ENCODE data around the gene BIRC6. TPM values are rescaled to one million over a fixed set of nuclear protein-coding genes. Genes with fewer than 3 reads are reported as not detected.

The BIRC6 gene
- total RNA-seq, 1 experiment from 2014 or later, result 63.1 TPM

DNA sequence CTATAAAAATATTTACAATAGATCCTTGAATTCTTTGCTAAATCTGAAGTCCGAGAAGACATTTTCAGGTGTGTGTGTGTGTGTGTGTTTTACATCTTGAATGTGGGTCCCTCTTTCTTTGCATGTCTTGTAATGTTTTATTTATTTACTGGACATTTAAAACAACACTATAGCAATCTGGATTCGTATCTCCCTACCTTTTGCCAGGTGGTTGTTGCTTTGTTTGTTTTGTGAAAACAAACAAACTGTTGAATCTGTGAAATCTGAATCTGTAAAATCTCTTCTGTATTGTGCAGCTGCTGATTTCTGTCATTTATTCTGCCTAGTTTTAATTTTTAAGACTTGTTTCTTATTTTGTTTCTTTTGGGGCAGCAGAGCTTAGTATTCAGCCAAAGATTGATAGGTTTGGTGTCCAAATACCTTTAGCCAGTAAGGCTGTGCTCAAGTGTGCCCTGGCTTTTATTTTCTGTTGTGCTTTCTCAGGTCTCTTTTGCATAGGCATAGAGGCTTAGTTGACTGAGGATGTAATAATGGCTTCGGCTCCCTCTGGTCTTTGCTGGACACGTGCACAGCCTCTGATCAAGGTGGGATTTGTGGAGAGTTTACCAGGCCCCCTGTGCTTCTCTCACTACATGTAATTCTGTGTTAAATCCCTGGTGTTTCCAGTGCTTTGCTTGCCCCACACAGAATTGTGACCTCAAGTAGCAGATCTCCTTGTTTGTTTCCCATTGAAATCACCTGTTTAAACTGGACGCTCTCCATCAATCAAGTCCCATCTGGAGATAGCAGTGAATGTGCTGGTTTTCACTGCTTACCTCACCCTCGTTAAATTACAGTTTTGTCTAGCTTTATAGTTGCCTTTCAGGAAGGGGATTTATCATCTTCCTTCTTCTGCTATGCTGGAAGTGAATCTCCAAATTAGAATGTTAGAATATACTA lies 71.1 kb downstream of the BIRC6 start:
- no peaks in the 10 kb centered on the region for H3K27me3 Mint-ChIP-seq (ENCODE audit: low read depth)
- ChIA-PET CTCF (no interaction called here), POLR2A (interaction anchor here (0.6 kb wide), 1 partner anchor 229 kb away, joined by 5 read pairs; no protein-coding TSS in a partner anchor)
- H3K36me3 Mint-ChIP-seq, result peaks cover 7% of the 10 kb centered on the region
- H3K9me3 Mint-ChIP-seq, result no peaks in the 10 kb centered on the region
- H3K4me3 Mint-ChIP-seq, result no peak overlapping the region
- peaks cover 14% of the 10 kb centered on the region for H3K4me1 Mint-ChIP-seq
- TF ChIP-seq CREB1 (CRISPR knock-in tag; IDR thresholded peaks at IDR 0.05), result no peak
- TF ChIP-seq, protein P1, sequence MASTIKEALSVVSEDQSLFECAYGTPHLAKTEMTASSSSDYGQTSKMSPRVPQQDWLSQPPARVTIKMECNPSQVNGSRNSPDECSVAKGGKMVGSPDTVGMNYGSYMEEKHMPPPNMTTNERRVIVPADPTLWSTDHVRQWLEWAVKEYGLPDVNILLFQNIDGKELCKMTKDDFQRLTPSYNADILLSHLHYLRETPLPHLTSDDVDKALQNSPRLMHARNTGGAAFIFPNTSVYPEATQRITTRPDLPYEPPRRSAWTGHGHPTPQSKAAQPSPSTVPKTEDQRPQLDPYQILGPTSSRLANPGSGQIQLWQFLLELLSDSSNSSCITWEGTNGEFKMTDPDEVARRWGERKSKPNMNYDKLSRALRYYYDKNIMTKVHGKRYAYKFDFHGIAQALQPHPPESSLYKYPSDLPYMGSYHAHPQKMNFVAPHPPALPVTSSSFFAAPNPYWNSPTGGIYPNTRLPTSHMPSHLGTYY (CRISPR knock-in tag; IDR thresholded peaks at IDR 0.05), result no peak
- no peak for TF ChIP-seq ZNF219 (CRISPR knock-in tag; IDR thresholded peaks at IDR 0.05; ENCODE audit: borderline replicate concordance)
- TF ChIP-seq NR2C2 (CRISPR knock-in tag; IDR thresholded peaks at IDR 0.05), result no peak
- TF ChIP-seq ZNF416 (CRISPR knock-in tag; IDR thresholded peaks at IDR 0.05), result no peak
- TF ChIP-seq, protein P2, sequence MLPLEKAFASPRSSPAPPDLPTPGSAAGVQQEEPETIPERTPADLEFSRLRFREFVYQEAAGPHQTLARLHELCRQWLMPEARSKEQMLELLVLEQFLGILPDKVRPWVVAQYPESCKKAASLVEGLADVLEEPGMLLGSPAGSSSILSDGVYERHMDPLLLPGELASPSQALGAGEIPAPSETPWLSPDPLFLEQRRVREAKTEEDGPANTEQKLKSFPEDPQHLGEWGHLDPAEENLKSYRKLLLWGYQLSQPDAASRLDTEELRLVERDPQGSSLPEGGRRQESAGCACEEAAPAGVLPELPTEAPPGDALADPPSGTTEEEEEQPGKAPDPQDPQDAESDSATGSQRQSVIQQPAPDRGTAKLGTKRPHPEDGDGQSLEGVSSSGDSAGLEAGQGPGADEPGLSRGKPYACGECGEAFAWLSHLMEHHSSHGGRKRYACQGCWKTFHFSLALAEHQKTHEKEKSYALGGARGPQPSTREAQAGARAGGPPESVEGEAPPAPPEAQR (CRISPR knock-in tag; IDR thresholded peaks at IDR 0.05), result no peak
- no peak for TF ChIP-seq IRF2 (CRISPR knock-in tag; IDR thresholded peaks at IDR 0.05; ENCODE audit: borderline replicate concordance, low read depth)
- TF ChIP-seq TEAD1 (CRISPR knock-in tag; IDR thresholded peaks at IDR 0.05), result no peak
- TF ChIP-seq PRDM15 (CRISPR knock-in tag; IDR thresholded peaks at IDR 0.05), result no peak
- TF ChIP-seq, protein P3, sequence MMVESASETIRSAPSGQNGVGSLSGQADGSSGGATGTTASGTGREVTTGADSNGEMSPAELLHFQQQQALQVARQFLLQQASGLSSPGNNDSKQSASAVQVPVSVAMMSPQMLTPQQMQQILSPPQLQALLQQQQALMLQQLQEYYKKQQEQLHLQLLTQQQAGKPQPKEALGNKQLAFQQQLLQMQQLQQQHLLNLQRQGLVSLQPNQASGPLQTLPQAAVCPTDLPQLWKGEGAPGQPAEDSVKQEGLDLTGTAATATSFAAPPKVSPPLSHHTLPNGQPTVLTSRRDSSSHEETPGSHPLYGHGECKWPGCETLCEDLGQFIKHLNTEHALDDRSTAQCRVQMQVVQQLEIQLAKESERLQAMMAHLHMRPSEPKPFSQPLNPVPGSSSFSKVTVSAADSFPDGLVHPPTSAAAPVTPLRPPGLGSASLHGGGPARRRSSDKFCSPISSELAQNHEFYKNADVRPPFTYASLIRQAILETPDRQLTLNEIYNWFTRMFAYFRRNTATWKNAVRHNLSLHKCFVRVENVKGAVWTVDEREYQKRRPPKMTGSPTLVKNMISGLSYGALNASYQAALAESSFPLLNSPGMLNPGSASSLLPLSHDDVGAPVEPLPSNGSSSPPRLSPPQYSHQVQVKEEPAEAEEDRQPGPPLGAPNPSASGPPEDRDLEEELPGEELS (CRISPR knock-in tag; IDR thresholded peaks at IDR 0.05), result no peak
- TF ChIP-seq CBFB (CRISPR knock-in tag; IDR thresholded peaks at IDR 0.05; ENCODE audit: low read depth), result no peak
- no peak for TF ChIP-seq ZBTB21 (CRISPR knock-in tag; IDR thresholded peaks at IDR 0.05; ENCODE audit: borderline replicate concordance)
- no peak for TF ChIP-seq USF2 (CRISPR knock-in tag; IDR thresholded peaks at IDR 0.05)
- DNase-seq (ENCODE audit: low spot score) (no peak), ATAC-seq (no peak)
- H3K27ac Mint-ChIP-seq, result peak overlapping the region; percentile 41; the same call in 1 of the 2 replicates

DNA sequence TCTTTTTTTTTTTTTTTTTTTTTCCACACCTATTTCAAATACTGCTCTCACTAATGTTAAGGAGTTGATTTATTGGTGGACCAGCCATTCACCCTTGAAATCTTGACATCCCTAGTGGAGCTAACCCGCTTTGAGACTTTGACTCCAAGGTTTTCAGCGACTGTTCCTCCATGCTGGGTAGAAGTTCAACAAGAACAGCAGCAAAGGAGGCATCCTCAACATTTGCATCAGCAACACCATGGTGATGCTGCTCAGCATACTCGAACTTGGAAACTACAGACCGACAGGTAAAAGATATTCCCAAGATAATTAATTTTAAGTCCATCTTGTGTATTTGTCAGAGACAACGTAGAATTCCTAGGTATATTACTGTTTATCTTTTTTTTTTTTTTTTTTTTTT lies 74.0 kb downstream of the BIRC6 start:
- no peak for ATAC-seq
- Mint-ChIP-seq H3K4me3 (no peak overlapping the region), H3K4me1 (peaks cover 7% of the 10 kb centered on the region), H3K36me3 (peaks cover 15% of the 10 kb centered on the region), H3K27me3 (ENCODE audit: low read depth) (no peaks in the 10 kb centered on the region), H3K9me3 (no peaks in the 10 kb centered on the region), H3K27ac (no peak overlapping the region)
- CTCF ChIA-PET, result no interaction called here
- no peak for DNase-seq (ENCODE audit: low spot score)
- POLR2A ChIA-PET, result no interaction called here
- no peak for TF ChIP-seq ETV6 (CRISPR knock-in tag; IDR thresholded peaks at IDR 0.05)
- TF ChIP-seq, protein P4, sequence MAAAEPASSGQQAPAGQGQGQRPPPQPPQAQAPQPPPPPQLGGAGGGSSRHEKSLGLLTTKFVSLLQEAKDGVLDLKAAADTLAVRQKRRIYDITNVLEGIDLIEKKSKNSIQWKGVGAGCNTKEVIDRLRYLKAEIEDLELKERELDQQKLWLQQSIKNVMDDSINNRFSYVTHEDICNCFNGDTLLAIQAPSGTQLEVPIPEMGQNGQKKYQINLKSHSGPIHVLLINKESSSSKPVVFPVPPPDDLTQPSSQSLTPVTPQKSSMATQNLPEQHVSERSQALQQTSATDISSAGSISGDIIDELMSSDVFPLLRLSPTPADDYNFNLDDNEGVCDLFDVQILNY (CRISPR knock-in tag; IDR thresholded peaks at IDR 0.05), result no peak
- no peak for TF ChIP-seq AR (CRISPR knock-in tag; IDR thresholded peaks at IDR 0.05)
- no peak for TF ChIP-seq ZNF317 (CRISPR knock-in tag; IDR thresholded peaks at IDR 0.05; ENCODE audit: borderline replicate concordance, low read depth)
